Kidney (tissue), 14 donors: ENCODE measurements around the gene LAMTOR5. TPM values are rescaled to one million over a fixed set of nuclear protein-coding genes. Genes with fewer than 3 reads are reported as not detected.

Source experiments
- DNase-seq, 5 donors: peaks; one replicate each; pipeline ENCODE4 v3.0.0-alpha.2; 2013 to 2020
- FAIRE-seq: peaks from 2 replicates; lab custom pipeline; 2012; peaks lifted over from hg19 to GRCh38; lab: Jason Lieb, UNC
- H3K27ac ChIP-seq, 2 donors: one replicate each; pipeline ENCODE4 v1.7.0; 2013; ENCODE audit warnings: low read depth in 2 of 2, low read length in 2 of 2, inconsistent platforms in 1 of 2
- H3K27me3 ChIP-seq: one replicate; pipeline ENCODE4 v1.7.1; 2013; ENCODE audit warnings: low read length, inconsistent platforms; ENCODE audit not compliant: control insufficient read depth, insufficient read depth
- H3K36me3 ChIP-seq, 3 donors: one replicate each; pipeline versions ENCODE4 v1.7.0 to v1.7.1; 2013; ENCODE audit warnings: low read length in 3 of 3, control low read depth in 1 of 3, inconsistent platforms in 1 of 3; ENCODE audit not compliant: insufficient read depth in 3 of 3, control insufficient read depth in 2 of 3
- H3K4me1 ChIP-seq, 3 donors: one replicate each; pipeline versions ENCODE4 v1.7.0 to v1.7.1; 2013; ENCODE audit warnings: low read length in 3 of 3, inconsistent platforms in 1 of 3, low read depth in 1 of 3; ENCODE audit not compliant: control insufficient read depth in 2 of 3, insufficient read depth in 2 of 3
- H3K4me3 ChIP-seq, 3 donors: one replicate each; pipeline versions ENCODE4 v1.7.0 to v1.8.1; 2013; ENCODE audit warnings: low read length in 3 of 3, control low read depth in 1 of 3, inconsistent platforms in 1 of 3
- H3K9ac ChIP-seq, 3 donors: one replicate each; pipeline versions ENCODE4 v1.7.0 to v1.7.1; 2013; ENCODE audit warnings: low read length in 3 of 3, control low read depth in 1 of 3, inconsistent platforms in 1 of 3
- H3K9me3 ChIP-seq, 3 donors: one replicate each; pipeline versions ENCODE4 v1.7.0 to v1.7.1; 2013; ENCODE audit warnings: low read length in 3 of 3, control low read depth in 1 of 3, inconsistent platforms in 1 of 3; ENCODE audit not compliant: control insufficient read depth in 2 of 3, insufficient read depth in 1 of 3
- intact Hi-C: fragments of 100-400 bp; cut with DNase I; formaldehyde crosslinking; loops from one replicate; pipeline ENCODE4 v1.11.1; 2022
- polyA plus RNA-seq: library from polyadenylated mRNA; stranded (reverse); fragments of 350-450 nt; fragmentation: Illumina TruSeq; extraction: RNeasy Lipid Tissue Mini Kit (QIAGEN cat#74804); gene quantifications from one replicate; pipeline ENCODE4 v1.2.3, GENCODE V29; 2014; ENCODE audit warnings: low read depth, low replicate concordance; ENCODE audit not compliant: insufficient read depth
- total RNA-seq: library from RNA; stranded (reverse); fragmentation: NEBNext Ultra II Directional; extraction: Animal tissue kit (Norgen Biotek cat#: 25700); gene quantifications from one replicate; pipeline ENCODE4 v1.2.1, GENCODE V29; 2021
- TF ChIP-seq, protein P1 (sequence below): IDR thresholded peaks from 3 replicates; pipeline ENCODE4 v1.5.1; 2012; ENCODE audit warnings: mild to moderate bottlenecking, moderate library complexity, borderline replicate concordance; ENCODE audit not compliant: insufficient read depth; ENCODE audit errors: extremely low read depth
- donor health status: control.
- donor health status: control.
- donor health status: control.
- donor health status: control.
- donor health status: control.
- donor health status: DM: yes; HTN: yes; CAD: no.
- donor health status: Normal renal cell carcinoma (clear cell type).

LAMTOR5 gene
- total and polyA plus RNA-seq, 2 donors from 2014 or later = 183 to 600 TPM

DNA sequence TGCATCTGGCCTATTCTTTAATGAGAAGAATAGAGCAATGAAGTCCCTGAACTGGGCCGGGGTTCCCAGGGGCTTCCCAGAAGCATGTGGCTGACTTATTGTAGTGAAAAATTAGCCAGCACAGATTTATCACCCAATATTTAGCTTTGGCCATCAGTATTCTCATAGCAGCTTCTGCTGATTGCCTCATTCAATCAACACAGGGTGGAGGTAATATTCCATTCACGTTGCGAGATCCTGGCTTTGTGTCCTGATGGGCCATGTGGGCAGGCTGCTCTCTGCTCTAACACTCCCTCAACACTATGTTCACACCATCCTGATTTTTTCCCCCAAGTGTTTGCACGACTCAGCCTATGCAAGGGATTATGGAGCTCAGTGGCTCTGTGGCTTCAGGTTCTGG lies 21.5 kb upstream of the LAMTOR5 start:
- intact Hi-C loops = no loop called here
- TF ChIP-seq, protein P1, sequence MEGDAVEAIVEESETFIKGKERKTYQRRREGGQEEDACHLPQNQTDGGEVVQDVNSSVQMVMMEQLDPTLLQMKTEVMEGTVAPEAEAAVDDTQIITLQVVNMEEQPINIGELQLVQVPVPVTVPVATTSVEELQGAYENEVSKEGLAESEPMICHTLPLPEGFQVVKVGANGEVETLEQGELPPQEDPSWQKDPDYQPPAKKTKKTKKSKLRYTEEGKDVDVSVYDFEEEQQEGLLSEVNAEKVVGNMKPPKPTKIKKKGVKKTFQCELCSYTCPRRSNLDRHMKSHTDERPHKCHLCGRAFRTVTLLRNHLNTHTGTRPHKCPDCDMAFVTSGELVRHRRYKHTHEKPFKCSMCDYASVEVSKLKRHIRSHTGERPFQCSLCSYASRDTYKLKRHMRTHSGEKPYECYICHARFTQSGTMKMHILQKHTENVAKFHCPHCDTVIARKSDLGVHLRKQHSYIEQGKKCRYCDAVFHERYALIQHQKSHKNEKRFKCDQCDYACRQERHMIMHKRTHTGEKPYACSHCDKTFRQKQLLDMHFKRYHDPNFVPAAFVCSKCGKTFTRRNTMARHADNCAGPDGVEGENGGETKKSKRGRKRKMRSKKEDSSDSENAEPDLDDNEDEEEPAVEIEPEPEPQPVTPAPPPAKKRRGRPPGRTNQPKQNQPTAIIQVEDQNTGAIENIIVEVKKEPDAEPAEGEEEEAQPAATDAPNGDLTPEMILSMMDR = no peak
- H3K4me3 ChIP-seq = no peak overlapping the region
- DNase-seq (no peak), FAIRE-seq (no peak)
- no peaks in the 10 kb centered on the region for H3K27me3 ChIP-seq
- no peaks in the 10 kb centered on the region for H3K9me3 ChIP-seq
- H3K4me1 ChIP-seq = no peaks in the 10 kb centered on the region
- no peak overlapping the region for H3K27ac ChIP-seq
- no peaks in the 10 kb centered on the region for H3K36me3 ChIP-seq
- no peak overlapping the region for H3K9ac ChIP-seq

DNA sequence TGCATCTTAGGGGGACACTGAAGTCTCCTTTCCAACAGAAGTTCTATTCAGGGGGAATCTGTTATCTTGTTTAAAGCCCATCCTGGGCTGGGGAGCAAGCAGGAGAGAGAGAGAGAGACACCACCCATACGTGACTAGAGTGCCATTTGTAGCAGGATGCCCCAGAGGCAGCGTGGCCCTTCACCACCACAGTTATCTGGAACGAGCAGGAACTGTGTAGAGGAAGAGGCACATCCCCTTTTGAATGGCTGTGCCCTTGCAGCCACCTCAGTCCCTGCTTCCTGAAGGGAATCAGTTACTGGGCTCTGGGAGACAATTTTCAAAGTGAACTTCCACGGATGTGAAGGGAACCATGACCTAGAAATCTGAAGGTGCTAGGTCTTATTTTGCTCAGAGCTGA lies 19.4 kb upstream of the LAMTOR5 start:
- intact Hi-C loops = no loop called here
- no peak for FAIRE-seq
- Histone ChIP-seq H3K4me3 (no peak overlapping the region), H3K27ac (no peak overlapping the region), H3K9ac (no peak overlapping the region), H3K9me3 (no peaks in the 10 kb centered on the region), H3K27me3 (no peaks in the 10 kb centered on the region), H3K4me1 (no peaks in the 10 kb centered on the region), H3K36me3 (no peaks in the 10 kb centered on the region)
- DNase-seq = no peak
- TF ChIP-seq, protein P1 = no peak

DNA sequence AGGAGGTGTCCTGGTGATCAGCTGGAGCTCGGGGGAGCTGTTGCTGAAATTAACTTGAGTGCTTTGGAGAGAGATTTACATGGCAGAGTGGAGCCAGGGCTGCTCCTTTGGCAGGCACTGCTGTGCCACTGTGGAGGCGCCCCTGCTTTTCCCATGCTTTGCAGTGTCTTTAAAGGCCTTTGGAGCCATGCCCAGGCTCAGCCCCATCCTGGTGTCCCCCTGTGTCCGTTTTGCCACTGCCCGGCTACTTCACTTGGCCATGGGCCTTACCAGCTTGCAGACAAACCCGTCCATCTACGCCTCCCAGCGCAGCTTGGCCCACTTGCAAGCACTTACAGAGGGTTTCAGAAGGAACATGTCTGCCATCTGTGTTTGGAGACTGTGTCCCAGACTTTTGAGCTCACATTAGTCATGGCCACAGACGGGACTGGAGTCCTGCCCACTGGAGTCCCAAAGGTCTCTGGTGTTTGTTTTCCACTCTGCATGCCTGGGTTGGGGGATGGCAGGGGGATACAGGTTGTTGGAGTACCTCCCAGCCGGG lies 18.2 kb upstream of the LAMTOR5 start:
- no peak overlapping the region for H3K9ac ChIP-seq
- intact Hi-C loops = no loop called here
- FAIRE-seq (no peak), DNase-seq (no peak)
- H3K27ac ChIP-seq = no peak overlapping the region
- H3K36me3 ChIP-seq = no peaks in the 10 kb centered on the region
- TF ChIP-seq, protein P1 = no peak
- H3K27me3 ChIP-seq = no peaks in the 10 kb centered on the region
- H3K4me3 ChIP-seq = no peak overlapping the region
- H3K4me1 ChIP-seq = no peaks in the 10 kb centered on the region
- no peaks in the 10 kb centered on the region for H3K9me3 ChIP-seq
